Effector CD4-positive, alpha-beta T cell (primary cell): ENCODE measurements around the gene FBXO42.
"Not testable (repeated sequence)": the region's sequence is repeated elsewhere in the genome, so short reads cannot be mapped to it uniquely, and the experiment has no call there.

Experiments used
- DNase-seq: peaks from one replicate; pipeline ENCODE4 v3.0.0-alpha.2; 2020

The FBXO42 gene

DNA sequence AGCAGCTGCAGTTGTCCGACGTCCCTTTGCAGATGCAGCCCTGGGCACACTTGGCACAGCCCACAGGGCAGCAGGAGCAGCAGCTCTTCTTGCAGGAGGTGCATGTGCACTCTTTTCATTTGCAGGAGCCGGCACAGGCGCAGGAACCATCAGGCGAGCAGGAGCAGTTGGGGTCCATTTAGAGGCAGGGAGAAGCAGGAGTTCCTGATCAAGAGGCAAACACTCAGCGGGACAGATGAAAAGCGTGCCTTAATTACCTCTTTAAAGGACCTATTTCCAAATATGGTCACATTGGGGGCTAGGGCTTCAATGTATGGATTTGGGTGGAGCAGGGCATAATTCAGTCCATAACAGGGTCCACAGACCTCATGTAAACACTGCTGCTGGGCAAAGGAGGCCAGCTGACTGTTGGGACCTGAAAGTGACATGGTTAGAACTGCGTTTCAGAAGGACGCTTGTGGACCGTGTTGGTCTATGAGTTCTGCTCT is 111.0 kb downstream of the FBXO42 start:
- no peak for DNase-seq

GRCh38 chr1:16239972-16240491 is 112.2 kb downstream of the FBXO42 start:
- DNase-seq, result no peak

DNA sequence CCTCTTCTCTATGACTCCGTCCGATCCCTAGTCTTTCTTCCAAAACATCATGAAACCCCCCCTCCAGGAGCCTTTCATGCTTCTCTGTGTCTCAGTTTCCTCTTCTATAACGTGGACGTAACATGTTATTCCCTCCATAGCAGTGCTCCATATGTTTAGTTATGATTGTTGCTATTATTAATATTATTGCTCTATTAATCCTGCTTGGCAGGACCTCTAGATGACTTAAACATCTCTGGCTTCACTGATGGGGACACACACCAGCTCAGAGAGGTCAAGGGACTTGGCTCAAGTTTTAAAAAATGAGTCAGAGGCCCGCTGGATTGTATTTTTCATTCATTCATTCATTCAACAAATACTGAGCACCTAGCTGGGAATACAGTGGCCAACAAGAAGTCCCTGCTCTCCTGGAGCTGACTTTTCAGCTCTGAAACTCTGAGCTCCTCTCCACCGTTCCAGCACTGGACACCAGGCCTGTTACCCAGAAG is 114.9 kb downstream of the FBXO42 start:
- DNase-seq, result no peak

DNA sequence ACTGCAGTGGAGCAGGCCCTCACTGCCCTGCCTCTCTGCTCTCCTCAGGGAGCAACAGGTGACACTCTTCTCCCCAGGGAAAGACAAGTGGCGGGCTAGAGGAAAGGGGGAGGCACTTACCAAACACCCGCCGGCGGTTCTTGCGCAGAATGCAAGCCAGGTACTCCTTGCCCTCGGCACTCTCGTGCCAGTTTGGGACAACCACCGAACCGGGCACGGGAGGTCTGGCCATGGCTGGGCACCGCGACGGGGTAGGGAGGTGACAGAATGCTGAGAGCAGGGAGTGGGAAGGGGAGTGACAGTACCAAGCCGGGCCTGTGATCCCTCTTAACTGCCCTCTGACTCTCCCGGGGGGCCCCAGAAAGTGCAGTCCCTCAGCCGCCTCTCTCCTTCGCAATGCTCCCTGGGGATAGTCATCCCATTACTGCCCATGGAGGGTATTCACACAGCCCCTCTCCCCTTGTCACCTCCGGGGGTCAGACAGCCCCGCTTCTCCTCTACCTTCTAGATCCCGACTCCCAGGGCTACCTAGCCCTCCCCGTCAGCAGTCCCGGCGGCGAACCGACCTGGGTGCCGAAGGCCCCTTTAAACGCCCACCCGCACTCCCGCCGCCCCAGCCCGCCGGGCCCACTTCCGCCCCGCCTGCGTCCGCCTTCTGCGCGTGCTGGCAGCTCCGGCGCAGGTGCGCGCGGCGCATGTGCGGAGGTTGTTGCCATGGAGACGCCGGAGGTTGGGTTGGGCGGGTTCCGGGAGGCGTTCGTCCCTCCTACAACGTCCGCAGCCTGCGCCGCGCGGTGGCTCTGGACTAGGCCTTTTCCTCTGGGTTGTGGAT is 115.6 kb downstream of the FBXO42 start, which contains the start of gene CPLANE2:
CPLANE2 (minus strand) TSS at position 673 of the 832 bp plus-strand sequence; CDS start at position 232, 441 bp downstream.
- peak; percentile 93 for DNase-seq

GRCh38 chr1:16235944-16236510 is 116.3 kb downstream of the FBXO42 start:
- peak; percentile 42 for DNase-seq

GRCh38 chr1:16235347-16235746 is 116.9 kb downstream of the FBXO42 start:
- DNase-seq, result no peak

DNA sequence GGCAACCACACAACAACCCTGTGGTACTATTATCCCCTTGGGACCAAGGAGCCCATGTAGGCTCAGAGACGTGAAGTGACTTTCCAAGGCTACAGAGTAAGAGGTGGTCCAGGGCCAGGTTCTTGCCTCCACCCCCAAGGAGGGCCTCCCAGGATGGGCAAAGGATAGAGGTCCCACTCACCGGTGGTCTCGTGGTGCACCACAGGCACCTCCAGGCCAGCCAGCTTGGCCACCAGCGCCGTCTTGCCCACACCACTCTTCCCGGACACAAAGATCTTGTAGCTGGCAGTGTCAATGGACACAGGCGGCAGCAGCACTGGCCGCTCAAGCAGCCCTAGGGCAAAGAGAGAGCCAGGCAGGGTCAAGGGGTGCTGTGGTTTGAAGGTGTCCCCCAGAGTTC is 118.8 kb downstream of the FBXO42 start:
- no peak for DNase-seq

GRCh38 chr1:16232316-16232710 is 120.0 kb downstream of the FBXO42 start:
- no peak for DNase-seq

GRCh38 chr1:16231331-16232315 is 120.7 kb downstream of the FBXO42 start:
- no peak for DNase-seq

DNA sequence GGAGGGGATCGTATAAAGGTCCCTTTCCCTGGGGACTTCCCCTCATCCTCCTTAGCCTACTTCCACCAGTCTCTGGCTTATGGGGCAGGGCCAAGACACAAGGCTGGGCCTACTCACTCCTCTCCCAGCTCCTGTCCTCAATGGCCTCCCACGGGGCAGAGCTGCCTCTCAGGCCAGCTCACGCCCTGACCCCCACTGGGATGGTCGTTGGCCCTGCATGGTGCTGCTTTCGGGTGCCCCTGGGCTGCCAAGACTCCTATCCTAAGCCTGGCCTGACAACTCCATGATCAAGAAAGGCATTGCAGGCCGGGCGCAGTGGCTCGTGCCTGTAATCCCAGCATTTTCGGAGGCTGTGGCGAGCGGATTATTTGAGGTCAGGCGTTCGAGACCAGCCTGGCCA is 121.5 kb downstream of the FBXO42 start:
- no peak for DNase-seq

DNA sequence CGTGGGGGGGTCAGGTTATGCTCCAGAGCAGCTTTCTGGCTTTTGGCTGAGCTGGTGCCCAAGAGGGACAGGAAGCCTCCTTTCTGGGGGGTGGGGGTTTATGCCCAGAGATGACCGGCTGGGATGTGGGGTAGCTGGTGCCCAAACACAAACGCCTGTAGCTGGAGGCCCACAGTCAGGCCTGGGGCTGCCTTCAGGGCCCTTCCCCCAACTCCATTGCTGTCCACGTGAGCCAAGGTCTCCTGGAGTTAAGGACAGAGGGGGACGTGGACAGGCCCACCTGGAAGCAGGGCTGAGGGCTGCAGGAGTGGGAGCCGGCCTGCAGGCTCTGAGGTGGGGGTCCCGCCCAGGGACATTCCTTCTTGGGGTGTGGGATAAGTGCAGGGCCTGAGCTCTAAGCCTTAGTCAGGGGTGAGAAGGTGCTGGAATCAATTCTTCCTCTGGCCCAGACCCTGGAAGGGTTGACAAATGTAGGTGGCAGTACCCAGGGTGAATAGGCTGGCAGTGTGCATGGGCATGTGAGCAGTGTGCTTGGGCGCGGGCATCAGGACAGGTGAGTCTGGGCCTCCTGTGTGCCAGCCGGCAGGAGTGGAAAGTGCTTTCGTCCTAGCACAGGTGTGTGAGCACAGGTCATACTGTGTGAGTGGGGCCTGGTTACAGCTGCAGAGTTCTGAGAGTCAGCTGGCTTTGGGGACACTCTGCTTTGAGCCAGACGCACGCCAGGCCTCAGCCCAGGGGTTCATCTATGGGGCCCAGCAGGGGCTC is 122.1 kb downstream of the FBXO42 start:
- DNase-seq, result no peak

DNA sequence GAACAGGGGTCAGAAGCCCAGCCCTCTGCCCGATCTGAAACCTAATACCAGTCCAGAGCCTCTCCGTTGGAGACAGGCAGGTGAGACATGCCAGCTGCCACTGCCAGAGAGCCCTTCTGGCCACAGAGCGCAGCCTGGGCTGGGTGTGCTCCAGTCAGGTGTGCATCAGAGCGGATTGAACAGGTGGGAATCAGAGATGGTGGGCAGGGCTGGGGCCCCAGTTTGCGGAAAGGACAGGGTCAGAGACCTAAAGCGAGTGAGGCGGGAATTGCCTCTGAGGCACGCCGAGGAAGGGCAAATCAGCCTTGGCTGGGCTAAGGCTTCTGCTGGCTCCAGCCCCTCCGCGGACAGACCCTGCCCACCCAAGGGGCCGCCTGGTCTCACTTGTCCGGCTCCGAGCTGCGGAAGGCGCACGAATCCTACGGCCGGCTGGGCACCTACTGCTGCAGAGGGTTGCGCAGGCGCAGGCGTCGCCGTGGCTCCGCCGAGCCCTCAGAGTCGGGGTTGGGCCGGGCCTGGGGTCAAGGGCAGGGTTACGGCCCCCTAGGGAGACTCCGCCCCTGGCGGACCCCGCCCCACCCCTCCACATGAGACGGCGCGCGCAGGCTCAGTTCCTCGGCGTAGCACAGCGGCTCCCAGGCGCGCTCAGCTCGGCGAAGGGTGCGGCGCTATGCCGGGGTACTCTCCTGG is 125.6 kb downstream of the FBXO42 start:
- DNase-seq, result no peak

GRCh38 chr1:16226129-16226489 is 126.2 kb downstream of the FBXO42 start:
- no peak for DNase-seq

DNA sequence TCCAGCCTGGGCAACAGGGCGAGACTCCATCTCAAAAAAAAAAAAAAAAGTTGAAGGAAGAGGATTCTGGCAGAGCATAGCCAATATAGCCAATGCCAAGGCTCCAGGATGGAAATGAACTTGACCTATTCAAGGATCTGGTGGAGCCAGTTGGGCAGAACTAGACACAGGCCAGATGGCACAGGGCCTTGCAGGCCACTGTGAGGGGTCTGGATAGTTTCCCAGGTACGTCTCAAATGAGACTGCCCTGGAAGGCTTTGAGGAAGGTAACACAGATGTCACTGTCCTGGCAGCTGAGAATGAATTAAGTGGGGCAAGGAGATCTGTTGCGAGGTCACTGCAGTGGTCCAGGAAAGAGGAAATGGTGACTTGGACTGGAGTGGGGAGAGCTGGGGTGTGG is 127.8 kb downstream of the FBXO42 start:
- DNase-seq, result no peak

DNA sequence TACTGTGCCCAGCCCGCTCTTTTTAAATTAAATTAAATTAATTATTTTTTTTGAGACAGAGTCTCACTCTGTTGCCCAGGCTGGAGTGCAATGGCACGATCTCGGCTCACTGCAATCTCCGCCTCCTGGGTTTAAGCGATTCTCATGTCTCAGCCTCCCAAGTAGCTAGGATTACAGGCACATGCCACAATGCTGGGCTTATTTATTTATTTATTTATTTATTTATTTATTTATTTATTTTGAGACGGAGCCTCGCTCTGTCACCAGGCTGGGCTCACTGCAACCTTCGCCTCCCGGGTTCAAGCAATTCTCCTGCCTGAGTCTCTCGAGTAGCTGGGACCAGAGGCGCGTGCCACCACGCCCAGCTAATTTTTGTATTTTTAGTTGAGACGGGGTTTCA is 129.6 kb downstream of the FBXO42 start:
- not testable (repeated sequence) for DNase-seq

GRCh38 chr1:16221499-16221898 is 130.8 kb downstream of the FBXO42 start:
- DNase-seq, result no peak

DNA sequence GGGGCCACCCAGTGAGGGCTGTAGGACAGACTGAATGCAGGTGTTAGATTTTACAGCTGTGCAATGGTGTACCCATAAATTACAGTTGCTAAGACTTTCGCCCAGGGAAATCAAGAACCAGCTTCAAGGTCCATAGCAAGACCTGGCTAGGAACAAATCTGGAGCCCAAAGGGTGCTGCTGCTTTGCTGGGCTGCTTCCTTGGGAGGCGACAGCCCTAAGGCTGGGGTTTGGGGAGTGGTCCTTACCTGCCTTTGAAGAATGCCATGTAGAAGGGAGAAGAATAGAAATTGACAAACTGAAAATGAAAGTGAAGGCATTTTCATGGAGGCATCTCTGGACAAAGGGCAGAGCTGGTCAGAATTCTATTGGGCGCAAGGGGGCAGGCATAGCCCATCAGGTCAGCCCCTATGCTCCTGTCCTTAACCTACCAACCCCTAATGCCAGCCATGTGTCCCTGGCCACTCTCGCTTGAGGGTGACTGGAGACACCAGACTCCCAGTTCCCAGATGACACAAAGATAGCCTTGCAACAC is 132.2 kb downstream of the FBXO42 start:
- no peak for DNase-seq

GRCh38 chr1:16218674-16219071 is 133.6 kb downstream of the FBXO42 start:
- no peak for DNase-seq

DNA sequence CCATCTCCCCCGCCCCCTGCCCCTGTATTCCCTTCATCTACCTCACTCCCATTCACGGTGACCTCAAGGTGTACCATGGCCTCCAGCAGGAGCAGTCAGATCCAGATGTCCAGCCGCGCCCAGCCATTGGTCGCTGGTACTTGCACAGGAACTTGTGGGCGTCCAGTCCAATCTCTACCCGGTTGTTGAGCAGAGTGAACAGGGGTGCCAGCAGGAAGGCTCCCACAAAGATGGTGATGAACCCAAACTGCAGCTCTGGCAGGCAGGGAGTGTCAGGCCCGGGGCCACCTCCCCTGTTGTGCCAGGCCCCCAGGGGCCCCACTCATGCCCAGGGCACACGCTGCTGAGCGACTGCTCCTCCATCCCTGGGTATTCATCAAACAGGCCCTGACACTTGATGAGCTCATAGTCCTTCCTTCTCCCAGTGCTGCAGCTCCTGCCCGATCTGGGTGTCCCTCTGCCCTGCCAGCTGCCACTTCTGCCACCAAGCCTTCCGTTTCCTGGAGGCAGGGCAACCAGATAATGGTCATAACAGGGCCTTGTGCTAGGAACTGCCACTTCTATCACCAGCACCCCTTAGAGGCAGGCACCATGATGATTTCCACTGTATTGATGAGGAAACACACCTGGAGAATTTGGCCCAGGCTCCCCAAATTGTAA is 134.1 kb downstream of the FBXO42 start:
- DNase-seq, result no peak

DNA sequence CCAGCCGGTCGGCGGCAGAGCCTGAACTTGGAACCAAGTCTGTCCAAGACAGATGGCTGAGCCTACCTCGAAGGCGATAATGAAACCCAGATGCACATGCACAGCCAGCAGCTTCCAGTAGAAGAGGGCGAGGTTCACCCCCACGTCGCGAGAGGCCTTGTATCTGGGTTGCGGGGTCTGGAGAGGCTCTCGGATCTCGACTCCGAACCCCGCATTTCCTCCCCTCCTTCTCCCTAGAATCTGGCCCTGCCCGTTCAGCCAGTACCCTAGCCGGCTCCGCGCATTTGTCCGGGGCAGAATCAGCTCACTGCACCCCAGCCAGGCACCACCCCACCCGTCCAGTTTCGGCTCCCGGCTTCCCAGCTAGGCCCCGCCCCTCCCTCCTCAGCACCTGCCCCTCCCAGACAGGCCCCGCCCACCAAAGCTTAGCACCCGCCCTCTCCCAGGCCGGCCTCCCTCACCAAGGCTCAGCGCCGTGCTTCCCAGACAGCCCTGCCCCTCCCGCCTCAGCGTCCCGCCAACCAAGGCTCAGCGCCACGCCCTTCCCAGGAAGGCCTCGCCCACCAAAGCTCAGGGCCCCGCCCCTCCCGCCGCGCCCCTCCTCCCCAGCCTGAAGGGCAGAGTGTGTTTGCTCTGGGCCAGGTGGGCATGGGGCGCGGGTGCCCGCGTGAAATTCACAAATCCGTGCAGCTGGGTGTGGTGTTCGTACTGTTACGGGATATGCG is 135.1 kb downstream of the FBXO42 start:
- peak; percentile 88 for DNase-seq
